GM12801 (cell line): ENCODE measurements around the gene AKT1.

Experiments
- CTCF ChIP-seq: IDR thresholded peaks from one replicate; pipeline ENCODE4 v1.5.1; 2011; ENCODE audit warnings: control low read depth; ENCODE audit not compliant: insufficient read length; ENCODE audit errors: extremely low read depth

Gene AKT1

DNA sequence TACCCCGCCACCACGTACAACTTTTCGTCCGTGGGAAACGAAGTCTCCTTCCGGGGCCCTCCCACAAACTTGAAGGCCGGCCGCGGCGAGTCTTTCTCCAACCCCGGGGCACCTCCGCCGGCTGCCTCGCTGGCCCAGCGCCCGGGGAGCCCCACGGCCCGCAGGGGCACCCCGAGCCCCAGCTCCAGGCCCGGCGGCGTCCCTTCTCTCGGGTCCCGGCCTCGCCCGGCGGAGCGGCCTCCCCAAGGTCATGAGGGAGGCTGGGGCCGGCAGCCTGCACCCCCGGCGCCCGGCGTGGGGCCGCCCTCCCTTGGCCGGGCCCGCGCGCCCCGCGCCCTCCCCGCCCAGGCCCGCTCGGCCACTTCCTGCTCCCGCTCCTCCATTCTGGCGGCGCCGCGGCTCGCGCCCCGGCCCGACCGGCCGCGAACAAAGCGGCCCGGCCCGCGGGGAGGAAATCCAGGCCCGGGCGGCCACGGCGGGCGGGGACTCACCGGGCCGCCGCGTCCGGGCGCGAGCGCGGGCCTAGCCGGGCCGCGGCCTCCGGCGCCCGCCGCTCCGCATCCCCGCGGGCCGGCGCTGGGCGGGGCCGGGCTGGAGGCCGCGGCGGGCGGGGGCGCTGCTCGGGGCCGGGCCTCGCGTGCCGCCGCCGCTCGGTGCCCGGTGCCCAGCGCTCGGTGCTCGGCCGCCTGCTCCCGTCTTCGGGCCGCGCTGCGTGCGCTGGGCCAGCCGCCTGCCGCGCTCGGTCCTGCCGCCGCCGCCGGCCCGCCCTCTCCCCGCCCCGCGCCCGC is at the start of gene AKT1:
Gene AKT1, minus strand, starts transcription at position 756 of the 788 bp plus-strand sequence. CDS start 3,105 bp downstream, outside the sequence.
- no peak for TF ChIP-seq CTCF

DNA sequence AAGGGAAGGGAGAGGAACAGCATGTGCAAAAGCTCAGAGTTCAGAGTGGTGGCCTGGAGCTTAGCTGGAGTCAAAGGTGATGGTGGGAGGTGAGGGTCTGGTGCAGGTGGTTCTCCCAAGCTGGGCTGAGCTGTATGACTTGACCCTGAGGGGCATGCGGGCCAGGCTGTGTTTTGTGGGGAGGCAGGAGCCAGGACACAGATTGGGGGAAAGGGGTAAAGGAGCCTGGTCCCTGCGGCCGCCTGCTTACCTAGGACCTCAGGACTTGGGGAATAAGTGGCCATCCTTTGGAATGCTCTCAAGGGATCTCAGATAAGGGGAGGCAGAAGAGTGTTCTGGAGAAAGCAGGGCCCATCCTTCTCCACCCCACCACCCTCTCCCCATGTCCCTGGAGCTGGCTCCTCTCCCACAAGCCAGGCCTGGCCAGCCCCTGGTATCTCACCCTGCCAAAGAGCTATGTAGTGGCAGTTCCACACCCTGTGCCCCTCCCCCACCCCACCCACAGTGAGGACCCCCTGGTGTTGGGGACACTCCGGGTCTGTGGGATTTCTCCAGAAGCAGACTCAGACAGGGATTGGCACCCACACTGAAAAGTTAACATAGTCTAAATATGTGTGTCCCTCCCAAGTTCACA is 49.6 kb upstream of the AKT1 start:
- no peak for TF ChIP-seq CTCF

- no peak for TF ChIP-seq CTCF
Observed at GRCh38 chr14:104844306-104845032, 48.9 kb upstream of the AKT1 start.

DNA sequence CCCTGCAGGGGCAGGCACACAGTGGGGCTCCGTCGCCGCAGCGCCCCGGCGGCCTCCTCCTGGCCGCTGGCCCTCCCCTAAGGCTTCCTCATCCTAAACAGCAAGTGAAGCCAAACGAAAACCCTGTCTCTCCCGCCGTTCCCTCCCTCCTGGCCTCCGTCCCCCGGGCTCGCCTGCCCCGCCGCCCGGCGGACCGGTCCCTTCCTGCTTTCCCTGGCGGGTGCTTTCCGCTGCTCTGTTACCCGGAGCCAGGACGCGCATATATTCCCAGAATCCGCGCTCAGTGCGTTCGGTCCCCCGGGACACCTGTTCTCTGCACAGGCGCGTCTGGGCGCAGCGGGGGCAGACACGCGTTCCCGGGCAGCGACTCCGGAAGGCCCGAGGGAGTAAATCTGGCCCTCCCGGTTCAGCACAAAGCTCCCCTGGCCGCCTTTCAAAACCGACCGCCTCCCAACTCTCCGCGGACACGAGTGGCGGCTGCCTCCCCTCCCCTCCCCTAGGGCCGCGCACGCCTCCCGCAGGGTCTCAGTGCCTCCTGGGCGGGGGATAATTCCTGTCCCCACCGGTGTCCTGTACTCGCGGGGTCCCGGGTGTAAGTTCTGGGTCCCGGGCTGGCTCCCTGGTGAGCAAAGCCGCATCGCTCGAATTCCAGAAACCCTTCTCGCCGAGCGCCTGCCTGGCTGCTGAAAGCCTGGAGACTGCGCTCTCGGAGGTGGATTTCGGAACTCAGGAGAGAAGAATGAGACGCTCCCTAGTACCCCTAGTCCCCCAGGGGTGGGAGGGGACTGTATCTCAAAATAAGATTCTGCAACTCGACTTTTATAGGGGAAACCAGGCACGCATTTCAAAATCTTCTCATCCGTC is 48.1 kb upstream of the AKT1 start:
- TF ChIP-seq CTCF: no peak

DNA sequence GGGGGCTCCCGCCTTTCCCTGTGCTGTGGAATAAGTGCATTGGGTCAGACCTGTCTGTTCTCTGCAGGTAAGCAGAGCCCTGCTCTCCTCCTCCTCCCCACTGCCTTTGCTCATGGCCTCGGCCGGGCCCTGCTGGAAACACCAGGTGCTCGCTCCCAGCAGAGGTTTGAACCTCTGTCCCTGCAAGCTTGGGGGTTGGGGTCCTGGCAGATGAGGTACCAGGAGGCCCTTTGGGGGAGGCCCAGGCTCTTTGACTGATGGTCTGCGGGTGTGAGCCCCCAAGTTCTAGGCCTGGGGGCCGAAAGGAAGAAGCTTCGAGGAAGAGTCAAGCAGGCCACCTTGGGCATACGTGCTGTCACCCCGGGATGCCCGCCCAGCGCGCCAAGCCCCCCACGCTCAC is 47.5 kb upstream of the AKT1 start:
- TF ChIP-seq CTCF: no peak

GRCh38 chr14:104841730-104842129 is 46.2 kb upstream of the AKT1 start:
- no peak for TF ChIP-seq CTCF
